Ammon's horn (tissue), 1 donor: Measurements from ENCODE around the gene ATP5F1B.

ENCODE experiments used
- DNase-seq: peaks from one replicate; pipeline ENCODE4 v3.0.0-alpha.2; 2016; ENCODE audit warnings: low spot score

Gene ATP5F1B

GRCh38 chr12:56645201-56645716 lies 525 bp downstream of the ATP5F1B start:
- DNase-seq, result peak; percentile 12

- DNase-seq, result no peak
Observed at GRCh38 chr12:56644654-56645053, 1.1 kb downstream of the ATP5F1B start.

GRCh38 chr12:56641219-56641618 lies 4.6 kb downstream of the ATP5F1B start:
- DNase-seq, result no peak

GRCh38 chr12:56637621-56638020 lies 8.2 kb downstream of the ATP5F1B start:
- DNase-seq, result no peak

- DNase-seq, result peak; percentile 97
Observed at GRCh38 chr12:56636675-56637540, 8.9 kb downstream of the ATP5F1B start.

DNA sequence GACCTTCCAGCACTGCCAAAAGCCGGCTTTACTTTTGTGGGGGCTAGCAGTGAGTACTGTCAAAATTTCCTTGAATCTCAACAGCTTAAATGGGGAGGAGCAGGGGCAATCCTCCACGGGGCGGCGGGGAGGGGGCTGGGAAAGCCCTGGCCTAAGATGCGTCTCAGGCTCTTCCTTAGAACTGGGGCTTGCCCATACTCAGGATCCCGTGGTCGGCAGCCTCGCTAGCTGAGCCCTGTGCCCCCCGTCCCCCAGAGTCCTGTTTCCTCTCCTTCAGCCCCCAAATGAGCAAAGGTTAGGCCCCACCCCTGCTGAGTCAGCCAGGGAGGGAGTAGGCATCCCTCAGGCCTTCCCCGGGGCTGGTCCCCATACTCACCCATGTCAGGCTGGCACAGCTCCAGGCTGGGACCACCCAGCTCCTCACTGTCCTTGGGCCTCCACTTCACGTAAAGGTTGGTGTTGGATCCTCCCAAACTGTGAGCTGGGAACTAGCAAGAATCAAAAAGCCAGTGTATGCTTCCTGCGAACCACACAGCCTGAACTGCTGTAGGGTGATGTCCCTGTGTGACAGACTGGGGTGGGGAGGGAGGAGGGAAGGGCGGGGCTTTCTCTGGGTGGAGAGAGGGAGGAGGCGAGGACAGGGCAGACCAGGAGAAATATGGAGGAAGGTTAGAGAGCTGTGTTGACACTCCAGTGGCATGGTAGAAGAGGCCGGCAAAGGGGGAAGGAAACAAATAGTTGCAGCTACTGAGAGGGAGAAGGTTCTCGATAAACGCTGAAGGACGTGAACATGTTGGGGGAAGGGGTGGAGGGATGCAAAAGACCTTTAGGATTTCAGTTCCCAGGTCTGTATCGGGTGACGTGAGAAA lies 9.7 kb downstream of the ATP5F1B start:
- peak; percentile 94 for DNase-seq

- peak; percentile 80 for DNase-seq
Observed at GRCh38 chr12:56634837-56635791, 10.7 kb downstream of the ATP5F1B start.

GRCh38 chr12:56634242-56634836 lies 11.4 kb downstream of the ATP5F1B start:
- DNase-seq, result peak; percentile 18

- DNase-seq, result no peak
Observed at GRCh38 chr12:56633468-56634241, 12.1 kb downstream of the ATP5F1B start.

GRCh38 chr12:56632701-56633467 lies 12.9 kb downstream of the ATP5F1B start:
- no peak for DNase-seq

DNA sequence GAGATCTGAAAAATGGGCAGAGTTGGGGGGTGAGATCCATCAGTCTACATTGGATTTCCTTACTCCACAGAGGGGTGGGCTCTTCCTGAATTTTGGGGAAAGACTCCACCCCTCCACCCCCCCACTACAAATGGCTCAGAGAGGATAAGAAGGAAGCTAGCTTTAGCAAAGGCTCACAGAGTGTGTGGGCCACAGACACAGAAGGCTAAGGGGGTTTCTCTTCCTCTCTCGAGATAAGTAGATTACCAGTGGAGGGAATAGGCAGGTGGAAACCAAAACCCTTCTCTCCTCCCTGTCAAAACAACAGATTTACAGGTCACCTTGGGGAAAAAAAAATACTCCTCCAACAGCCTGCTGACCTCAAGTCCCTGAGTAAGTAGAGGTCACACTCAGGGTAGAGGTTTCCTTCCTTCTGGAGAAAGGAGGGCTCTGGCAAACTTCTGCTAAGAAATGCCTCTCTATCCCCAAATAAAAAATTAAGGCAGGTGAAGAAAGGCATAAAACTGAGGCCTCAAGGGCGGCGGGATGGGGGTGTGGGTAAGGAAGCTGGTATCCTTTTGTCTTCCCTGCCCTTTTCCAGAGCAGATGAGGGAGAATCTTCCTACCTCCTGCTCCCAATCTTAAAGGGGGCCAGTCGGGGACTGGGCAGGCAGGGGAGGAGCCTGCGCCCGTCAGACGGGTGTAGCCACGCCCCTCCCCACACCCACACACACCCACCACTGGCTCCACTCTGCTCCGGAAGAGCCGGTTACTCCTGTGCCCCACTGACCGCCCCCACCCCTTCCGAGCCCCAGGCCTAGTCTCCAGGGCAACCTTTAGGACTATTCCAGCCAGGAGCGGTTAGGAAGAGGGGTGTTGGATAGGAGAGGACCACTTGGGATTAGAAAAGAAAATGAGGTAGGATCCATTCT lies 13.7 kb downstream of the ATP5F1B start:
- peak; percentile 77 for DNase-seq

GRCh38 chr12:56630180-56630632 lies 15.6 kb downstream of the ATP5F1B start, which contains the start of gene BAZ2A:
BAZ2A (minus strand) TSS chr12:56630326; CDS start chr12:56617530, 12,796 bp downstream.
- DNase-seq, result peak; percentile 94

DNA sequence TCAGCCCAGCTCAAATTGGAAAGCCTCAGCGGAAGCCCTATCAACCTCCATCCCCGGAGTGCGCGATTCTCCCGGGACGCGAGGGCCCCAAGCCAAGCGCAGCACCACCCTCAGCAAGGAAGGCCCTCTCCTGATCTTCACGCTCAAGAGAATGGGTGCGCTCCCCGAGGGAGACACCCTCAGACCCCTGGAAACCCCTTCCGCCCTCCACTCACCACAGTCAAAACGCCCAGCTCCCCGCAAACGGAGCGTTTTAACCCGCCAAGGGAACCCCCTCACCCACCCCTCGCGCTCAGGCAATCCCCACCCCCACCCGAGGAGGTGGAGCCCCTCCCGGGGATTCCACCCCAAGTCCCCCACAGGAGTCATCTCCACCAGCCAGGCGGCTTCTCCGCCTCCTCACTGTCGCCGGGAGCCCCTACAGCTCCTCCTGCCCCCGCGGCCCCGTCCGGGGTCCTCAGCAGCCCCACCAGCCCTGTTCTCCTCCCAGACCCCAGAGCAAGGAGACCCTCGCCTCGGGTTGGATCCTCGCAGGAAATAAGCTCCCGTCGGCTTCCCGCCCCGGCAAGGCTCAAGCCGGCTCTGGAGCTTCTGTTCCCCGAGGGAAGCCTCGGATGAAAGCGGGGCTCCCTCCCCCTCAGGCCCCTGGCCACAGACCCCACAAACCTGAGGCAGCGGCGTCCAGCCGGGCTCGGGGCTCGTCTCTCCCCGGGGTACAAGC lies 16.2 kb downstream of the ATP5F1B start:
- peak; percentile 35 for DNase-seq

DNA sequence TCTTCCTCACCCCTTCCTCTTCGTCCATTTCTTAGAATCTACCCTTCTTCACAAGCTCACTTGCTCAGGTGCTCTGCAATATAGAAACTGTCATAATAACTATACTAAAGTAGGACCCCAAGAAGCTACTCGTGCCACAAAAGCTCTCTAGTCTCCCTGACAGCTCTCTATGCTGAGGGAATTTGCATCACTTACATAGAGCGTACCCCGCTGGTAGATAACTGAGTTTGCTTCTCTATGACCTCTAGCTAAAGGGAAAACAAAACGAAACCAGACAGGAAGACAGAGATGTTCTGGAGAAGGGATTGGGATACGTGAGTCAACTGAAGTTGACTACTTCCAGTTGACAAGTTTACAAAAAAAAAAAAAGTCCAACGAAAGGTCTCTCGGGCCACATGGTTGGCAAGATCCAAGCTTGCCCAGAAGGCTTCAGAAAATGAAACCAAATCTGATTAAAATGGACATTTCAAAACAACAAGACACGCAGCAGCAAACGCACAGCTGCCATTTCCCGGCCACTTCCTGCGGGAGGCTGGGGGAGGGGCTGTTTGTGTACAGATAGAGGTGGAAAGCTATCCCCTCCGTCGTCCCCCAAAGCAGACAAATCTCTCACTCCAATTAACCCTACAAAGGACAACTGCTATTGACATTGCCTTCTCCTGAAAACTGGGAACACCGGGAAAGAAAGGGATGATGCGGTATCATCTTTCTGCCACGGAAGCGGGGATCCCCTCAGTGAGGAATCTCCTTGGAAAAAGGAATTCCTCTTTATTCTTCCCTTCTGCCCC lies 16.9 kb downstream of the ATP5F1B start:
- DNase-seq, result peak; percentile 65

GRCh38 chr12:56626701-56627100 lies 19.1 kb downstream of the ATP5F1B start:
- no peak for DNase-seq

DNA sequence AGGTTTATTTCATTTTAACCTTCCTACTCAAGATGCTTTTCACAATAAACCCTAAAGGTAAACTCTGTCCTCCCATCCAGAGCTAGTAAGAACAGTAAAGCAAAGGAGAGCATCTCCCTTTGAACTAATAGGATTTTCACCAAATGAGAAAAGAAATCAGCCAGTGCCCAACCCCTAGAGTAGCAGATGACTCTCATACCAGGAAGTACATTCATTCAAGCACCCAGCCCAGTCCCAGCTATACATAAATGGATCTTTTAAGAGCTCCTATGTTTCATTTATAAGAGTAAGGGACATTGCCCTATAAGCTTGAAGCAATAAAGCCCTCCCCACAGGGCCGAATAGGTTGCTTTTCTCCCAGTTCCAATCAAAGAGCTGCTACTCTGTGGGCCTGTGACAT lies 23.2 kb downstream of the ATP5F1B start:
- DNase-seq, result no peak

DNA sequence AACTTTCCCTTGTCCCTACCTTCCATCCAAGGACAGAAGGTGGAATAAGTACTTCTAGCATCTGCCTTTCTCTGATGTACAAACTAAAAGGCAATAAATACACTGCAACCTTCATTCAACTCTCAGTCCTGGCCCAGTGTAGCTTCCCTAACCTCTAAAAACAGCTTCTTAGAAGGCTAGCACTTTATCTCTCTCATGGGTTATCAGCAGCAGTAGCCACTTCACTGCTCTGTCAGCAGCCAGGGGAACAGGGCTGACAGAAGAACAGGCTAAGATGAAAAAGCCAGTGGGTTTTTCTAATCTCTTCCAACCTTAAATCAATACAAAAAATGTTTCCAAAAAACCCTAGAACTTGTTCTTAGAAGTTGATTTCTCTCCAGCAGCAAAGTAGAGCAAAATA lies 28.9 kb downstream of the ATP5F1B start:
- DNase-seq, result no peak
